ENCODE results near the gene C17orf75.

DNA sequence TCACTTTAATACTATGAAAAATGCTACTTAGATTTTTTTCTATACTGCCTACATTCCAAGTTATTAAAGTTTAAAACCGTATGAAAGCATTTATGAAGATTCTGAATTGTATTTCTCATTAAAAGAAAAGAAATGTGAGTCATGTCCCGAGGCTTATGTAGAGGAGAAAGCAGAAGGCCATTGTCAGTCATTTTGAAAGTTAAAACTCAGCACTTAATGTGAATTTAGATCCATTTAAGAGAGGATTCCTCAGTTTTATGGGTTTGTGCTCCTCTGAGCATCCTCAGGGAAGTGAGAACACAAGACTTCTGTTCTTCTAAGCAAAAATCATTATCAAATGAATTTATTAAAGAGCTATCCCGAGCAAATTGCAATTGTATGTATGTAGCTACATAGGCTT, 11.8 kb downstream of the C17orf75 start:
- TF ChIP-seq, protein P1, sequence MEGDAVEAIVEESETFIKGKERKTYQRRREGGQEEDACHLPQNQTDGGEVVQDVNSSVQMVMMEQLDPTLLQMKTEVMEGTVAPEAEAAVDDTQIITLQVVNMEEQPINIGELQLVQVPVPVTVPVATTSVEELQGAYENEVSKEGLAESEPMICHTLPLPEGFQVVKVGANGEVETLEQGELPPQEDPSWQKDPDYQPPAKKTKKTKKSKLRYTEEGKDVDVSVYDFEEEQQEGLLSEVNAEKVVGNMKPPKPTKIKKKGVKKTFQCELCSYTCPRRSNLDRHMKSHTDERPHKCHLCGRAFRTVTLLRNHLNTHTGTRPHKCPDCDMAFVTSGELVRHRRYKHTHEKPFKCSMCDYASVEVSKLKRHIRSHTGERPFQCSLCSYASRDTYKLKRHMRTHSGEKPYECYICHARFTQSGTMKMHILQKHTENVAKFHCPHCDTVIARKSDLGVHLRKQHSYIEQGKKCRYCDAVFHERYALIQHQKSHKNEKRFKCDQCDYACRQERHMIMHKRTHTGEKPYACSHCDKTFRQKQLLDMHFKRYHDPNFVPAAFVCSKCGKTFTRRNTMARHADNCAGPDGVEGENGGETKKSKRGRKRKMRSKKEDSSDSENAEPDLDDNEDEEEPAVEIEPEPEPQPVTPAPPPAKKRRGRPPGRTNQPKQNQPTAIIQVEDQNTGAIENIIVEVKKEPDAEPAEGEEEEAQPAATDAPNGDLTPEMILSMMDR (conservative IDR thresholded peaks at IDR 0.05; ENCODE audit: low read depth, low read length), result no peak
- no peak for TF ChIP-seq EZH2 (IDR thresholded peaks at IDR 0.05; ENCODE audit: borderline replicate concordance, low read depth, low read length, poor library complexity, severe bottlenecking)
